Measurements from ENCODE around the gene NLGN4X. TPM values are rescaled to one million over a fixed set of nuclear protein-coding genes. Genes with fewer than 3 reads are reported as not detected.
A peak's percentile ranks its signal among the peaks of the same experiment; 100 is the strongest.

Gene NLGN4X
- total RNA-seq, 1 donor: not detected

DNA sequence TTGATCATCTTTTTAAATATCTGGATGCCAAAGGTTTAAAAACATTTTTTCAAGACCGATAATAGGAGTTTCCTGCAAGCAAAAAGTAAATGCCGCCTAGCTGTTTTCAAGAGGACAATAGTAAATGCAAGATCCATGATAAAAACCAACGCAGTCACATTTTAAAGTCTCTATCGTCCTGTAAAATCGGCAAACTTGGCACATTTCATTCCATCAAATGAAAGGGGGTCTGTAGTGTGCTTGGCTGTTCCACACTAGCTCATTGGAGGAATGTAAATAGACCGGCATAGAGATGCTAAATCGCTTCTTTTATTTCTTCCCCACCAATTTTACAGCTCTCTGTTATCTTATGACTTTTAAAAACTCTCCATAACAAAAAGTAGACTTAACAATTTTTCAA is 202.2 kb downstream of the NLGN4X start:
- H3K4me3 ChIP-seq (ENCODE audit: low read depth, low read length): no peak overlapping the region
- TF ChIP-seq, protein P1, sequence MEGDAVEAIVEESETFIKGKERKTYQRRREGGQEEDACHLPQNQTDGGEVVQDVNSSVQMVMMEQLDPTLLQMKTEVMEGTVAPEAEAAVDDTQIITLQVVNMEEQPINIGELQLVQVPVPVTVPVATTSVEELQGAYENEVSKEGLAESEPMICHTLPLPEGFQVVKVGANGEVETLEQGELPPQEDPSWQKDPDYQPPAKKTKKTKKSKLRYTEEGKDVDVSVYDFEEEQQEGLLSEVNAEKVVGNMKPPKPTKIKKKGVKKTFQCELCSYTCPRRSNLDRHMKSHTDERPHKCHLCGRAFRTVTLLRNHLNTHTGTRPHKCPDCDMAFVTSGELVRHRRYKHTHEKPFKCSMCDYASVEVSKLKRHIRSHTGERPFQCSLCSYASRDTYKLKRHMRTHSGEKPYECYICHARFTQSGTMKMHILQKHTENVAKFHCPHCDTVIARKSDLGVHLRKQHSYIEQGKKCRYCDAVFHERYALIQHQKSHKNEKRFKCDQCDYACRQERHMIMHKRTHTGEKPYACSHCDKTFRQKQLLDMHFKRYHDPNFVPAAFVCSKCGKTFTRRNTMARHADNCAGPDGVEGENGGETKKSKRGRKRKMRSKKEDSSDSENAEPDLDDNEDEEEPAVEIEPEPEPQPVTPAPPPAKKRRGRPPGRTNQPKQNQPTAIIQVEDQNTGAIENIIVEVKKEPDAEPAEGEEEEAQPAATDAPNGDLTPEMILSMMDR (IDR thresholded peaks at IDR 0.05; ENCODE audit: insufficient read depth, low read length): no peak
- no peak for DNase-seq (ENCODE audit: low read depth)

DNA sequence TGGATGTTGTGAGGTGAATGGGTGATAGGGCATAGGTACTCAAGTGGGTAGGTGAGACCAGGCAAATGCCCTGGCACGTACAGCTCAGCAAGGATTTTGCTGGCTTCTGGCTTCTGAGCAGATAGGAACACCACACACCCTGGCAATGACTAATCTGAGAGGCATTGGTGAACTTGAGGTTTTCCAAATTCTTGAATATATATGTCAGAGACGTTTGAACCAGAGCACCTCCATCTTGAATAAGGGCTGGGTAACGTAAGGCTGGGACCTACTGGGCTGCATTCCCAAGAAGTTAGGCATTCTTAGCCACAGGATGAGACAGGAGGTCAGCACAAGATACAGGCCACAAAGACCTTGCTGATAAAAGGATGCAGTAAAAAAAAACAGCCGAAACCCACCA is 204.5 kb downstream of the NLGN4X start:
- no peak overlapping the region for H3K4me3 ChIP-seq (ENCODE audit: low read depth, low read length)
- DNase-seq (ENCODE audit: low read depth): no peak
- TF ChIP-seq, protein P1 (IDR thresholded peaks at IDR 0.05; ENCODE audit: insufficient read depth, low read length): no peak

DNA sequence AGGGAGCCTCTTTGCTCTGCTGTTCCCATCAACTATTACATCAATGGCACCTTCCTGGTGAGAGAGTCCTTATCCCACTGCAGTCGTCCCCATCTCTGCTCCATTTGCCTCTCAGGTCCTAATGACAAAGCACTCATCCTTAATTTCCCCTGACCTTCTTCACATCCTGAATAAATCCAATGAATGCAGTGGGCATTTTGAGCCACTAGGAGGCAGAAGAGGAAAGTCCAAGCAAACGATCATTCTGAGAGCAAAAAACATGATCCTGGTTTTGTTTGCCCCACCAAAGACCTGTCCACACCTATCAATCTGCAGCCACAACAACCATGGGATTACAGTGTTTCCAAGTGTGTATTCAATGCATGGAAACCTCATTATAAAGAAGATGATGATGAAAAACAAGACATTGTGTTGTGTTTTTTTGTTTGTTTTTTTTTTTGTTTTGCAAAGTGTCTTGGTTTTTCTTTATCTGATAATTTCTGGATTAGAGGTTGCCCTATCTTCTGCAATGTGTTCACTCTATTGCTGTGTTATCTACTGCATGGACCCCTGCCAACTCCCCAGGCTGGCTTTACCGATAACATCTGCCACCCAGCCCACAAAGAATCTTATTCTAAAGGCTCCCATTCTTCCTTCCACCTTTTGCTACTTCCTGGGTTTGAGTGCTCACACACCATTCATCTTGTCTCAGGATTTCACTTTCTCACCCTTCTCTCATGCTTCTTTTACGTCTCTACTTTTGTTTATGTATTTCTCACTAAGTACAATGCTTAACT is 207.2 kb downstream of the NLGN4X start:
- TF ChIP-seq, protein P1 (IDR thresholded peaks at IDR 0.05; ENCODE audit: insufficient read depth, low read length): peak; percentile 18
- no peak for DNase-seq (ENCODE audit: low read depth)
- H3K4me3 ChIP-seq (ENCODE audit: low read depth, low read length): no peak overlapping the region

DNA sequence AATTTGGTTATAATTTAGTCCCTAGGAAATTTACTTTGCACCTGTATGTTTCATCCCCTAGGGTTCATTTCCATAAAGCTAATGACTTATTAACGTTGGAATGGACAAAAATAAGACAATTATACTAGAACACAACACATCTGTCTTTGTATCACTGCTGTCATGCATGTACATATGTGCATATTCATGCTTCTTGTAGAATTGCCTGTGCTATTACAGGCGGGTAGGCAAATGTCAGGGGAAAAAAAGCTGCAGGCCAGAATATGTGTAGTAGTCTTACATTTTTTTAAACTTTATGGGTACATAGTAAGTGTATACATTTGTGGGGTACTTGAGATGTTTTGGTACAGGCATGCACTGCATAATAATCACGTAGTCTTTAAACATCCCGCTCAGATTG is 209.6 kb downstream of the NLGN4X start:
- no peak for DNase-seq (ENCODE audit: low read depth)
- TF ChIP-seq, protein P1 (IDR thresholded peaks at IDR 0.05; ENCODE audit: insufficient read depth, low read length): no peak
- H3K4me3 ChIP-seq (ENCODE audit: low read depth, low read length): no peak overlapping the region

DNA sequence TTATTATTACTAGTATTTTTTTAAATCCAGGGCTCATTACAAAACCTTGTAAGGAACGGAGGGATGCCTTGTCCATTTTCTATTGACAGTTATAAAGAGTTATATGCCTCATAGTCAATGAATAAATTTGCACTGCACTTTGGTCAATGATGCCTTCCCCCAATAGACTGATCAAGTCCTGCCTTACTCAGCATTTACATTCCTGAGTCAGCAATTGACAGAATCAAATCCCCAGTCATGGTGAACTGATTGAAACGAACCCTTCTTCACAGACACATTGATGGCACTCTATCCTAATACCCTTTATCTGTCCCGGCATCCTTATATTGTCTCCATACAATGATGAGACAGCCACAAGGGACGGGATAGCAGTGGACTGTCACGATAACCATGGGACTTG is 213.2 kb downstream of the NLGN4X start:
- no peak overlapping the region for H3K4me3 ChIP-seq (ENCODE audit: low read depth, low read length)
- TF ChIP-seq, protein P1 (IDR thresholded peaks at IDR 0.05; ENCODE audit: insufficient read depth, low read length): no peak
- DNase-seq (ENCODE audit: low read depth): no peak

DNA sequence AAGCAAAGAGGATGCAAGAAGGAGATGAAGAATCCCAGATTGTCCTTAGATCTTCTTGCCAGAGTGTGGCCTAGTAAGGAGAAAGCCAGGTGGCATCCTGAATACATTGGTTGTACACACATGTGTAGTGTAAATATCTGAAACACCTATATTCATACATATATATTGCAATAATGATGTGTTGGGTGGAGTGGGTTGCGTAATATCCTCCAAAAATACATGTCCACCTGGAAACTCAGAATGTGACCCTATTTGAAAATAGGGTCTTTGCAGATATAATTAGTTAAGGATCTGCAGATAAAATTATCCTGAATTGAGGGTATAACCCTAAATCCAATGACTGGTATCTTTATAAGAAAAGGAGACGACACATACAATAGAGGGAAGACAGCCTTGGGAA is 216.3 kb downstream of the NLGN4X start:
- H3K4me3 ChIP-seq (ENCODE audit: low read depth, low read length): no peak overlapping the region
- DNase-seq (ENCODE audit: low read depth): no peak
- TF ChIP-seq, protein P1 (IDR thresholded peaks at IDR 0.05; ENCODE audit: insufficient read depth, low read length): no peak

DNA sequence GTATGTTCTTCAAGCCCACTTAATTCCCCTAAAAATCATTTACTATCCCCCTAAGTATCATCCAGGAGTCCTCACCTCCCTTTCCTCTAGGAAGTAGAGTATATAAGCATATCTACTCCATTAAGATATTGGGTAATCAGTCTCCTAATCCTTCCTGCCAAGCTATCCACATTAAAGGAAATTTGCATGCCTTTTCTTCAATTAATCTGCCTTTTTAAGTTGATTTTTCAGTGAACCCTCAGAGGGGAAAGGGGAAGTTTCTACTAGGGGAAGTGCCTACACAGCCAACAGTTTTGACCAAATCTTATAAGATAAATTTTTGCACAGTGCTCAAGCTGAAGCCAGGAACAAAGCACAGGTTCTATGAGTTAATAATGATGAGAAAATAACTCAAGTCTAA is 222.8 kb downstream of the NLGN4X start:
- no peak for DNase-seq (ENCODE audit: low read depth)
- TF ChIP-seq, protein P1 (IDR thresholded peaks at IDR 0.05; ENCODE audit: insufficient read depth, low read length): no peak
- H3K4me3 ChIP-seq (ENCODE audit: low read depth, low read length): no peak overlapping the region
